Stimulated activated CD4-positive, alpha-beta T cell treated with anti-CD3 and anti-CD28 coated beads, Interleukin-1b, Interleukin-23, amount 100 ng/mL, for 1 hour (primary cell): ENCODE results near the gene MPLKIP.
"Not testable (repeated sequence)": the region's sequence is repeated elsewhere in the genome, so short reads cannot be mapped to it uniquely, and the experiment has no call there.

ENCODE experiments used
- DNase-seq, 2 donors: peaks; one replicate each; pipeline ENCODE4 v3.0.0-alpha.2; 2020; ENCODE audit warnings: low read depth in 2 of 2

MPLKIP gene

GRCh38 chr7:40133561-40134427 lies 628 bp downstream of the MPLKIP start:
- no peak for DNase-seq

GRCh38 chr7:40122940-40123254 lies 11.5 kb downstream of the MPLKIP start:
- DNase-seq, result no peak

GRCh38 chr7:40122100-40122939 lies 12.1 kb downstream of the MPLKIP start:
- not testable (repeated sequence) for DNase-seq

- no peak for DNase-seq
These were observed 14.4 kb downstream of the MPLKIP start for GRCh38 chr7:40120020-40120419.

GRCh38 chr7:40118201-40118600 lies 16.2 kb downstream of the MPLKIP start:
- not testable (repeated sequence) for DNase-seq

GRCh38 chr7:40117199-40117598 lies 17.2 kb downstream of the MPLKIP start:
- DNase-seq, result not testable (repeated sequence)

GRCh38 chr7:40115936-40116335 lies 18.5 kb downstream of the MPLKIP start:
- DNase-seq, result no peak

- DNase-seq, result no peak
These were observed 28.4 kb downstream of the MPLKIP start for GRCh38 chr7:40105879-40106473.

GRCh38 chr7:40102897-40103296 lies 31.5 kb downstream of the MPLKIP start:
- no peak for DNase-seq

GRCh38 chr7:40101201-40101600 lies 33.2 kb downstream of the MPLKIP start:
- DNase-seq, result no peak

GRCh38 chr7:40099837-40100236 lies 34.6 kb downstream of the MPLKIP start:
- no peak for DNase-seq

GRCh38 chr7:40098810-40099209 lies 35.6 kb downstream of the MPLKIP start:
- no peak for DNase-seq

- DNase-seq, result no peak
These were observed 36.7 kb downstream of the MPLKIP start for GRCh38 chr7:40097728-40098127.

GRCh38 chr7:40095695-40096327 lies 38.6 kb downstream of the MPLKIP start:
- no peak for DNase-seq

- no peak for DNase-seq
These were observed 39.2 kb downstream of the MPLKIP start for GRCh38 chr7:40095230-40095629.

GRCh38 chr7:40093631-40094350 lies 40.6 kb downstream of the MPLKIP start:
- DNase-seq, result no peak

GRCh38 chr7:40092182-40092581 lies 42.2 kb downstream of the MPLKIP start:
- no peak for DNase-seq

GRCh38 chr7:40077849-40078248 lies 56.6 kb downstream of the MPLKIP start:
- DNase-seq, result no peak
